ENCODE results near the gene SLC19A2. TPM values are rescaled to one million over a fixed set of nuclear protein-coding genes. Genes with fewer than 3 reads are reported as not detected.
A peak's percentile ranks its signal among the peaks of the same experiment; 100 is the strongest.

SLC19A2 gene
- total and polyA plus RNA-seq, 7 experiments from 2014 or later: 0.53 to 5.9 (median 3.8) TPM

DNA sequence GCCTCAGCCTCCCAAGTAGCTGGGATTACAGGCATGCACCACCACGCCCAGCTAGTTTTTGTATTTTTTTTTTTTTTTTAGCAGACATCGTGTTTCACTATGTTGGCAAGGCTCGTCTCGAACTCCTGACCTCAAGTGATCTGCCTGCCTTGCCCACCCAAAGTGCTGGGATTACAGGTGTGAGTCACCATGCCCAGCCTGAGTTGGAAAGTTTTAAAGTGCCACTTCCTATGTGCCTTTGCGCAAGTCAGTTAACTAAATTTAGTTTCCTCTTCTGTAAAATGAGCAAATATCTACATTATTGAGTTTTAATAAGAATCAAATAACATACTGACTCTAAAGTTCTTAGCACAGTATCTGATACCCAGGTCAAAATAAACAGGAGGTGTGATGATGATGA is 12.4 kb downstream of the SLC19A2 start:
- peaks cover 0 to 9% (median 0%) of the 10 kb centered on the region in 3 experiments for H3K36me3 ChIP-seq (ENCODE audit: control insufficient read depth in 2 of 3, insufficient read depth in 3 of 3, low read length in 3 of 3)
- H3K27me3 Mint-ChIP-seq: no peaks in the 10 kb centered on the region
- ATAC-seq (no peak), DNase-seq (no peak)
- H3K27me3 ChIP-seq (ENCODE audit: control insufficient read depth in 2 of 2, insufficient read depth in 2 of 2, low read length in 2 of 2): no peaks in the 10 kb centered on the region
- H3K36me3 Mint-ChIP-seq: peaks cover 0 to 25% (median 15%) of the 10 kb centered on the region in 5 donors
- H3K4me1 ChIP-seq (ENCODE audit: control insufficient read depth in 2 of 2, insufficient read depth in 2 of 2, low read length in 2 of 2): no peaks in the 10 kb centered on the region
- intact Hi-C loops (cut with micrococcal nuclease): no loop called here
- no peak overlapping the region for H3K4me3 ChIP-seq (ENCODE audit: low read length)
- no peak overlapping the region for H3K27ac Mint-ChIP-seq
- no peaks in the 10 kb centered on the region for H3K9me3 ChIP-seq (ENCODE audit: control insufficient read depth in 2 of 3, low read length in 3 of 3)
- ChIA-PET CTCF (no interaction called here), POLR2A (no interaction called here)
- no peak overlapping the region for H3K27ac ChIP-seq (ENCODE audit: low read depth, low read length)
- no peak overlapping the region for H3K4me3 Mint-ChIP-seq
- H3K4me1 Mint-ChIP-seq: peaks cover 0 to 8% (median 0%) of the 10 kb centered on the region in 7 donors
- no peaks in the 10 kb centered on the region for H3K9me3 Mint-ChIP-seq

DNA sequence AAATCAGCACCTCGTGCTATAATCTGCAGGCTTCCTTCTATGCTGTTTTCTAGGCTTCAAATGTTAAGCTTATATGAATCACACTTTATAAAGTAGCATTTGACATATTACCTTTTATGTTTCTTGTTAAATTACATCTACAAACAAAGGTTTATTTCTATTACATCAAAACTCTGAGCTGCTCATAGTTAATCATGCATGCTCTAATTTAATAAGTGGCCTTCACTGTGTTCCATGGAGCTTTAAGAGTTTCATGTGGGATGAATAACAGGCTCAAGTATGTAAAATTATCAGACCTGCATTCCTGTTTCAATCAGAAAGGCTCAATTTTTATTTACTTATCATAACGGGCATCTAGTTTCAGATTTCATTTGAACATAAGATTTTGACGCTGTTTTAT is 13.0 kb downstream of the SLC19A2 start:
- intact Hi-C loops (cut with micrococcal nuclease): no loop called here
- CTCF ChIA-PET: no interaction called here

DNA sequence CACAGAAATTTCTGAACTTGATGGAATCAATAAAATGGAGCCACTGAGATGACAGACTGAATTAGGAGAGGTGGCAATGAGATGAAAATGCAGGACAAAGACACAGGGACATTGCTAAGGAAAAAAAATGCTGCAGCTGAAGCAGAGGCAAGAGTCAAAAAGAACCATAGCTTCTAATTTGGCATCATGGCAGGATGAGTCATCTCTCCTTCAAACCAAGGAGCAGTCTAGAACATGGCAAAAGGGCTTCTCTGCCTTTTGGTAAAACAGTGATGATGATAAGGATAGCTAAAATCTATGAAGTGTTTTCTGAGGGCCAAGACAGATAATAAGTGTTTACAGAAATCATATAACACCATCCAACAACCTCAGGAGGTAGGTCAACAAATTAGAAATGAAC is 16.8 kb downstream of the SLC19A2 start:
- CTCF ChIA-PET: interaction anchor here (0.7 kb wide), 1 partner anchor 81 kb away, joined by 3 read pairs; no protein-coding TSS in a partner anchor
- no peak overlapping the region for H3K4me3 Mint-ChIP-seq

More for the DNA sequence above, 13.0 kb downstream of the SLC19A2 start:
- H3K27me3 Mint-ChIP-seq: no peaks in the 10 kb centered on the region
- H3K36me3 ChIP-seq (ENCODE audit: control insufficient read depth in 2 of 3, insufficient read depth in 3 of 3, low read length in 3 of 3): peaks cover 0 to 9% (median 0%) of the 10 kb centered on the region in 3 experiments
- no peak overlapping the region for H3K27ac ChIP-seq (ENCODE audit: low read depth, low read length)
- DNase-seq (no peak), ATAC-seq (no peak)
- H3K4me3 Mint-ChIP-seq: no peak overlapping the region
- H3K27me3 ChIP-seq (ENCODE audit: control insufficient read depth in 2 of 2, insufficient read depth in 2 of 2, low read length in 2 of 2): no peaks in the 10 kb centered on the region
- no peak overlapping the region for H3K4me3 ChIP-seq (ENCODE audit: low read length)
- H3K9me3 ChIP-seq (ENCODE audit: control insufficient read depth in 2 of 3, low read length in 3 of 3): no peaks in the 10 kb centered on the region
- H3K27ac Mint-ChIP-seq: no peak overlapping the region
- H3K36me3 Mint-ChIP-seq: peaks cover 0 to 23% (median 15%) of the 10 kb centered on the region in 5 donors
- no peaks in the 10 kb centered on the region for H3K9me3 Mint-ChIP-seq
- peaks cover 0 to 8% (median 0%) of the 10 kb centered on the region in 7 donors for H3K4me1 Mint-ChIP-seq
- no peaks in the 10 kb centered on the region for H3K4me1 ChIP-seq (ENCODE audit: control insufficient read depth in 2 of 2, insufficient read depth in 2 of 2, low read length in 2 of 2)
- POLR2A ChIA-PET: no interaction called here

DNA sequence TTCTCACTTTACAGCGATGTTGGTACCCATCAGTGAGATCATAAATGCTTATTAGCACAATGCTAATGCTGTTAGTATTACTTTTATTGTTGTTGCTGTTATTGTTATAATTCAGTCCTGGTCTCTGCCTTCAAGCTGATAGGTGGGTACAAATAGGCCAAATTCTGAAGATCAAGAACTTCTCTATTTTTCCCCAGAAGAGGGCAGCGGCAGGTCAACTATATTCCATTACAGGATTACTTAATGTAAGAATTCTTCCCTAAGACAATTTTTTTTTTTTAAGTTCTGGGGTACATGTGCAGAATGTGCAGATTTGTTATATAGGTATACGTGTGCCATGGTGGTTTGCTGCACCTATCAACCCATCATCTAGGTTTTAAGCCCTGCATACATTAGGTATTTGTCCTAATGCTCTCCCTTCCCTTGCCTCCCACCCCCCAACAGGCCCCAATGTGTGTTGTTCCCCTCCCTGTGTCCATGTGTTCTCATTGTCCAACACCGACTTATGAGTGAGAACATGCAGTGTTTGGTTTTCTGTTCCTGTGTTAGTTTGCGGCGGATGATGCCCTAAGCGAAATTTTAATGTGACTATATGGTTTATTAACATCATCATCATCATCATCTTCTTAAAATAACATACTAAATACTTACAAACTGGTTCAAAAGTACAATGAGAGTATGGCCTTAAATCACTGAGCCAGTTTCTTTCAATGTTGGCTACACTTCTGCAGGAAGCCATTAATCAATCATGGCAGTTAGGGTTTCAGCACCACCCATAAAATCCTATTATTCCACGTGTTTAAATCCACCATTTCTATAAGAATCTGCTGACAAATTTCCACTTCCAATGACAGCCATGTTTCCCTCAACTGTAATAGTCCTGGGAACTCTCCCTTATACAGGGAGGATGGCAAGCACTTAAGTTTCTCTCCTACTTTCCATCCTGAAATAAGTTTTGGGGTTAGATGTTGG is 19.2 kb downstream of the SLC19A2 start:
- intact Hi-C loops (cut with micrococcal nuclease): loop anchor here (1.0 kb wide), 4 partner anchors 19 to 343 kb away; partner anchors contain the start of gene SLC19A2 (in 1 of the 2)
- no peaks in the 10 kb centered on the region for H3K9me3 Mint-ChIP-seq
- H3K4me3 ChIP-seq (ENCODE audit: low read length): no peak overlapping the region
- peaks cover 0 to 4% (median 0%) of the 10 kb centered on the region in 3 experiments for H3K36me3 ChIP-seq (ENCODE audit: control insufficient read depth in 2 of 3, insufficient read depth in 3 of 3, low read length in 3 of 3)
- H3K27ac Mint-ChIP-seq: peak overlapping the region in 1 of 9 donors; percentile 27
- H3K4me3 Mint-ChIP-seq: no peak overlapping the region
- H3K9me3 ChIP-seq (ENCODE audit: control insufficient read depth in 2 of 3, low read length in 3 of 3): no peaks in the 10 kb centered on the region
- H3K27ac ChIP-seq (ENCODE audit: low read depth, low read length): no peak overlapping the region
- H3K36me3 Mint-ChIP-seq: peaks cover 0 to 9% (median 5%) of the 10 kb centered on the region in 5 donors
- POLR2A ChIA-PET: interaction anchor here (0.7 kb wide), 1 partner anchor 192 kb away, joined by 3 read pairs; no protein-coding TSS in a partner anchor
- no peak for ATAC-seq
- H3K27me3 Mint-ChIP-seq: peaks cover 0 to under 1% (median 0%) of the 10 kb centered on the region in 5 donors
- CTCF ChIA-PET: interaction anchor here (0.7 to 2.1 kb wide), 7 partner anchors 62 to 1124 kb away, joined by 3 to 7 read pairs (median 4); no protein-coding TSS in a partner anchor
- DNase-seq: peak in 3 of 9 donors; percentile 10 to 18 (median 18)
- H3K27me3 ChIP-seq (ENCODE audit: control insufficient read depth in 2 of 2, insufficient read depth in 2 of 2, low read length in 2 of 2): no peaks in the 10 kb centered on the region
- H3K4me1 ChIP-seq (ENCODE audit: control insufficient read depth in 2 of 2, insufficient read depth in 2 of 2, low read length in 2 of 2): no peaks in the 10 kb centered on the region
- peaks cover 0 to 6% (median 5%) of the 10 kb centered on the region in 7 donors for H3K4me1 Mint-ChIP-seq

More for the DNA sequence above, 16.8 kb downstream of the SLC19A2 start:
- intact Hi-C loops (cut with micrococcal nuclease): no loop called here
- Histone ChIP-seq H3K27ac (ENCODE audit: low read depth, low read length) (no peak overlapping the region), H3K4me1 (ENCODE audit: control insufficient read depth in 2 of 2, insufficient read depth in 2 of 2, low read length in 2 of 2) (no peaks in the 10 kb centered on the region), H3K9me3 (ENCODE audit: control insufficient read depth in 2 of 3, low read length in 3 of 3) (no peaks in the 10 kb centered on the region), H3K4me3 (ENCODE audit: low read length) (no peak overlapping the region), H3K36me3 (ENCODE audit: control insufficient read depth in 2 of 3, insufficient read depth in 3 of 3, low read length in 3 of 3) (peaks cover 0 to 4% (median 0%) of the 10 kb centered on the region in 3 experiments), H3K27me3 (ENCODE audit: control insufficient read depth in 2 of 2, insufficient read depth in 2 of 2, low read length in 2 of 2) (no peaks in the 10 kb centered on the region)
- DNase-seq: no peak
- ATAC-seq: no peak
- H3K9me3 Mint-ChIP-seq: no peaks in the 10 kb centered on the region
- H3K27ac Mint-ChIP-seq: no peak overlapping the region
- peaks cover 0 to 10% (median 5%) of the 10 kb centered on the region in 5 donors for H3K36me3 Mint-ChIP-seq
- H3K4me1 Mint-ChIP-seq: peaks cover 0 to 6% (median 0%) of the 10 kb centered on the region in 7 donors
- no peaks in the 10 kb centered on the region for H3K27me3 Mint-ChIP-seq
- POLR2A ChIA-PET: no interaction called here

- peak overlapping the region in 1 of 9 donors; percentile 22 for H3K27ac Mint-ChIP-seq
- Histone ChIP-seq H3K27me3 (ENCODE audit: control insufficient read depth in 2 of 2, insufficient read depth in 2 of 2, low read length in 2 of 2) (no peaks in the 10 kb centered on the region), H3K9me3 (ENCODE audit: control insufficient read depth in 2 of 3, low read length in 3 of 3) (no peaks in the 10 kb centered on the region), H3K4me1 (ENCODE audit: control insufficient read depth in 2 of 2, insufficient read depth in 2 of 2, low read length in 2 of 2) (no peaks in the 10 kb centered on the region), H3K36me3 (ENCODE audit: control insufficient read depth in 2 of 3, insufficient read depth in 3 of 3, low read length in 3 of 3) (peaks cover 0 to 4% (median 0%) of the 10 kb centered on the region in 3 experiments), H3K4me3 (ENCODE audit: low read length) (no peak overlapping the region), H3K27ac (ENCODE audit: low read depth, low read length) (no peak overlapping the region)
- H3K27me3 Mint-ChIP-seq: peaks cover 2 to 8% (median 7%) of the 10 kb centered on the region in 5 donors
- H3K36me3 Mint-ChIP-seq: peaks cover 0 to 16% (median 5%) of the 10 kb centered on the region in 5 donors
- intact Hi-C loops (cut with micrococcal nuclease): no loop called here
- ChIA-PET POLR2A (no interaction called here), CTCF (interaction anchor here (1.3 to 2.1 kb wide), 3 partner anchors 80 to 1123 kb away, joined by 4 to 7 read pairs (median 5); no protein-coding TSS in a partner anchor)
- DNase-seq (no peak), ATAC-seq (no peak)
- no peak overlapping the region for H3K4me3 Mint-ChIP-seq
- peaks cover 3 to 19% (median 15%) of the 10 kb centered on the region in 7 donors for H3K4me1 Mint-ChIP-seq
- peaks cover 0 to 5% (median 0%) of the 10 kb centered on the region in 11 donors for H3K9me3 Mint-ChIP-seq
Measured at GRCh38 chr1:169465281-169465680, 20.5 kb downstream of the SLC19A2 start.

GRCh38 chr1:169462385-169462784 is 23.4 kb downstream of the SLC19A2 start:
- H3K4me3 Mint-ChIP-seq: no peak overlapping the region
- DNase-seq (no peak), ATAC-seq (no peak)
- Histone ChIP-seq H3K4me3 (ENCODE audit: low read length) (no peak overlapping the region), H3K27ac (ENCODE audit: low read depth, low read length) (no peak overlapping the region), H3K27me3 (ENCODE audit: control insufficient read depth in 2 of 2, insufficient read depth in 2 of 2, low read length in 2 of 2) (no peaks in the 10 kb centered on the region), H3K36me3 (ENCODE audit: control insufficient read depth in 2 of 3, insufficient read depth in 3 of 3, low read length in 3 of 3) (no peaks in the 10 kb centered on the region), H3K4me1 (ENCODE audit: control insufficient read depth in 2 of 2, insufficient read depth in 2 of 2, low read length in 2 of 2) (no peaks in the 10 kb centered on the region), H3K9me3 (ENCODE audit: control insufficient read depth in 2 of 3, low read length in 3 of 3) (no peaks in the 10 kb centered on the region)
- peaks cover 0 to 5% (median under 1%) of the 10 kb centered on the region in 11 donors for H3K9me3 Mint-ChIP-seq
- ChIA-PET CTCF (no interaction called here), POLR2A (no interaction called here)
- peaks cover 0 to 11% (median 4%) of the 10 kb centered on the region in 5 donors for H3K36me3 Mint-ChIP-seq
- intact Hi-C loops (cut with micrococcal nuclease): no loop called here
- H3K27ac Mint-ChIP-seq: no peak overlapping the region
- peaks cover 4 to 19% (median 10%) of the 10 kb centered on the region in 5 donors for H3K27me3 Mint-ChIP-seq
- peaks cover 5 to 30% (median 19%) of the 10 kb centered on the region in 7 donors for H3K4me1 Mint-ChIP-seq

All from naive thymus-derived CD4-positive, alpha-beta T cell (primary cell).